Measurements from ENCODE around the gene FAM221B.
A peak's percentile ranks its signal among the peaks of the same experiment; 100 is the strongest.

The FAM221B gene

GRCh38 chr9:35847792-35848572 lies 19.4 kb upstream of the FAM221B start:
- peak in 1 of 5 experiments; percentile 29 for DNase-seq

- DNase-seq = no peak
Measured at GRCh38 chr9:35845824-35846771, 17.6 kb upstream of the FAM221B start.

- DNase-seq = peak in 2 of 5 experiments; percentile 24 to 41
Measured at GRCh38 chr9:35844628-35845270, 16.2 kb upstream of the FAM221B start.

- no peak for DNase-seq
Measured at GRCh38 chr9:35842795-35843194, 14.3 kb upstream of the FAM221B start.

GRCh38 chr9:35842020-35842745 lies 13.7 kb upstream of the FAM221B start:
- no peak for DNase-seq

GRCh38 chr9:35841645-35841900 lies 13.0 kb upstream of the FAM221B start:
- no peak for DNase-seq

GRCh38 chr9:35840881-35841644 lies 12.5 kb upstream of the FAM221B start:
- DNase-seq = no peak

- DNase-seq = no peak
Measured at GRCh38 chr9:35839926-35840325, 11.4 kb upstream of the FAM221B start.

GRCh38 chr9:35836595-35836994 lies 8.1 kb upstream of the FAM221B start:
- DNase-seq = no peak

GRCh38 chr9:35835766-35836165 lies 7.2 kb upstream of the FAM221B start:
- no peak for DNase-seq

GRCh38 chr9:35835216-35835632 lies 6.7 kb upstream of the FAM221B start:
- DNase-seq = peak in 1 of 5 experiments; percentile 43

- no peak for DNase-seq
Measured at GRCh38 chr9:35834260-35835215, 6.0 kb upstream of the FAM221B start.

GRCh38 chr9:35832814-35833213 lies 4.3 kb upstream of the FAM221B start:
- no peak for DNase-seq

- DNase-seq = no peak
Measured at GRCh38 chr9:35831040-35831439, 2.5 kb upstream of the FAM221B start.

GRCh38 chr9:35829764-35830096 lies 1.2 kb upstream of the FAM221B start:
- DNase-seq = no peak

GRCh38 chr9:35829084-35829763 lies 692 bp upstream of the FAM221B start, which contains the start of gene TMEM8B:
TMEM8B (plus strand) TSS chr9:35829228; CDS start chr9:35829448, 220 bp downstream.
- DNase-seq = peak; percentile 78 to 95 (median 92)

- no peak for DNase-seq
Measured at GRCh38 chr9:35827486-35827885, 1.0 kb downstream of the FAM221B start.

- peak in 2 of 5 experiments; percentile 27 to 62 for DNase-seq
Measured at GRCh38 chr9:35826071-35826701, 2.3 kb downstream of the FAM221B start.

GRCh38 chr9:35822926-35823325 lies 5.6 kb downstream of the FAM221B start:
- no peak for DNase-seq

- no peak for DNase-seq
Measured at GRCh38 chr9:35820076-35820475, 8.5 kb downstream of the FAM221B start.
